LNCaP clone FGC (cell line): ENCODE measurements around the gene RHEBL1.
"Not testable (repeated sequence)": the region's sequence is repeated elsewhere in the genome, so short reads cannot be mapped to it uniquely, and the experiment has no call there.

Experiments
- DNase-seq: peaks from one replicate; pipeline ENCODE4 v3.0.0-alpha.2; 2011; ENCODE audit warnings: low read depth
- H3K4me3 ChIP-seq: 2 replicates; pipeline ENCODE4 v1.5.1; 2011; ENCODE audit warnings: mild to moderate bottlenecking, low read depth, low read length, control low read depth
- CTCF ChIP-seq: IDR thresholded peaks from 2 replicates; pipeline ENCODE4 v1.5.1; 2012; ENCODE audit warnings: mild to moderate bottlenecking; ENCODE audit not compliant: control insufficient read depth, insufficient read depth; ENCODE audit errors: extremely low read depth

The RHEBL1 gene

GRCh38 chr12:49066120-49066519 is 3.7 kb downstream of the RHEBL1 start:
- no peak for TF ChIP-seq CTCF
- DNase-seq, result no peak
- no peak overlapping the region for H3K4me3 ChIP-seq

- no peak for TF ChIP-seq CTCF
- no peak for DNase-seq
- no peak overlapping the region for H3K4me3 ChIP-seq
Measured at GRCh38 chr12:49064767-49065152, 5.0 kb downstream of the RHEBL1 start.

GRCh38 chr12:49061916-49062315 is 7.9 kb downstream of the RHEBL1 start:
- DNase-seq, H3K4me3 ChIP-seq: not testable (repeated sequence)

GRCh38 chr12:49061157-49061650 is 8.6 kb downstream of the RHEBL1 start:
- no peak for DNase-seq
- H3K4me3 ChIP-seq, result peak overlapping the region; percentile 94
- TF ChIP-seq CTCF, result no peak

- DNase-seq, result peak; percentile 88
- no peak for TF ChIP-seq CTCF
- peak within 1 kb of the TSS; percentile 94 for H3K4me3 ChIP-seq
Measured at GRCh38 chr12:49060237-49061156, 9.3 kb downstream of the RHEBL1 start, which contains the start of gene KMT2D. KMT2D (minus strand) TSS chr12:49060794; CDS start chr12:49055324, 5,470 bp downstream.

- H3K4me3 ChIP-seq, result peak overlapping the region; percentile 94
- no peak for TF ChIP-seq CTCF
- no peak for DNase-seq
Measured at GRCh38 chr12:49059299-49060171, 10.2 kb downstream of the RHEBL1 start.

GRCh38 chr12:49059045-49059298 is 10.8 kb downstream of the RHEBL1 start:
- peak overlapping the region; percentile 94 for H3K4me3 ChIP-seq
- TF ChIP-seq CTCF, result no peak
- no peak for DNase-seq
